Neural crest cell (in vitro differentiated cells): ENCODE results near the gene LHX2. TPM values are rescaled to one million over a fixed set of nuclear protein-coding genes. Genes with fewer than 3 reads are reported as not detected.
A peak's percentile ranks its signal among the peaks of the same experiment; 100 is the strongest.

ENCODE experiments used
- DNase-seq: peaks from one replicate; pipeline ENCODE4 v3.0.0; 2021; ENCODE audit warnings: low read depth, mixed read lengths, low spot score
- H3K27ac Mint-ChIP-seq: one replicate; pipeline ENCODE4 v1.8.0; 2021; ENCODE audit warnings: mild to moderate bottlenecking, mixed read lengths; ENCODE audit not compliant: unreplicated experiment
- H3K27me3 Mint-ChIP-seq: 2 replicates; pipeline ENCODE4 v1.8.0; 2021; ENCODE audit warnings: low read depth, mild to moderate bottlenecking, mixed read lengths
- H3K36me3 Mint-ChIP-seq: 2 replicates; pipeline ENCODE4 v1.8.0; 2021; ENCODE audit warnings: low read depth, mild to moderate bottlenecking, mixed read lengths
- H3K4me1 Mint-ChIP-seq: 2 replicates; pipeline ENCODE4 v1.8.0; 2021; ENCODE audit warnings: mixed read lengths
- H3K4me3 Mint-ChIP-seq: one replicate; pipeline ENCODE4 v1.8.0; 2021; ENCODE audit warnings: mild to moderate bottlenecking, mixed read lengths
- H3K9me3 Mint-ChIP-seq: 2 replicates; pipeline ENCODE4 v1.8.0; 2021; ENCODE audit warnings: mixed read lengths
- CTCF ChIP-seq: fragments of 200-600 bp; sonication (generic); conservative IDR thresholded peaks from 2 replicates; pipeline ENCODE4 v1.5.0; 2021; ENCODE audit warnings: antibody characterized with exemption, mild to moderate bottlenecking
- total RNA-seq: library from RNA; stranded (reverse); gene quantifications from 2 replicates; pipeline ENCODE4 v1.2.1, GENCODE V29; 2021

Gene LHX2
- total RNA-seq, 1 donor from 2014 or later = 0.19 TPM

GRCh38 chr9:124013309-124014210 is 2.0 kb downstream of the LHX2 start:
- no peak for TF ChIP-seq CTCF
- no peaks in the 10 kb centered on the region for H3K9me3 Mint-ChIP-seq
- no peaks in the 10 kb centered on the region for H3K36me3 Mint-ChIP-seq
- H3K4me1 Mint-ChIP-seq = peaks cover 25% of the 10 kb centered on the region
- H3K4me3 Mint-ChIP-seq = peak overlapping the region; percentile 63
- H3K27me3 Mint-ChIP-seq = peaks cover 92% of the 10 kb centered on the region
- no peak overlapping the region for H3K27ac Mint-ChIP-seq
- no peak for DNase-seq

GRCh38 chr9:124014211-124014955 is 2.8 kb downstream of the LHX2 start:
- Mint-ChIP-seq H3K9me3 (no peaks in the 10 kb centered on the region), H3K27me3 (peaks cover 92% of the 10 kb centered on the region), H3K4me1 (peaks cover 23% of the 10 kb centered on the region), H3K4me3 (peak overlapping the region; percentile 63), H3K27ac (no peak overlapping the region), H3K36me3 (no peaks in the 10 kb centered on the region)
- no peak for DNase-seq
- TF ChIP-seq CTCF = no peak

- Mint-ChIP-seq H3K4me3 (peak overlapping the region; percentile 71), H3K4me1 (peaks cover 17% of the 10 kb centered on the region), H3K27me3 (peaks cover 92% of the 10 kb centered on the region), H3K36me3 (no peaks in the 10 kb centered on the region), H3K27ac (no peak overlapping the region), H3K9me3 (no peaks in the 10 kb centered on the region)
- no peak for DNase-seq
- TF ChIP-seq CTCF = no peak
These were observed 3.5 kb downstream of the LHX2 start for GRCh38 chr9:124014956-124015660.

GRCh38 chr9:124015661-124016131 is 4.1 kb downstream of the LHX2 start:
- Mint-ChIP-seq H3K9me3 (no peaks in the 10 kb centered on the region), H3K36me3 (no peaks in the 10 kb centered on the region), H3K4me1 (peaks cover 13% of the 10 kb centered on the region), H3K4me3 (peak overlapping the region; percentile 71), H3K27ac (no peak overlapping the region), H3K27me3 (peaks cover 92% of the 10 kb centered on the region)
- DNase-seq = no peak
- TF ChIP-seq CTCF = no peak
